RCC 7860 (cell line): Measurements from ENCODE around the gene MYLK.

Experiments
- DNase-seq: peaks from one replicate; pipeline ENCODE4 v3.0.0-alpha.2; 2015; ENCODE audit warnings: low spot score
- FAIRE-seq: peaks from 2 replicates; lab custom pipeline; 2012; peaks lifted over from hg19 to GRCh38; lab: Jason Lieb, UNC

Gene MYLK

GRCh38 chr3:123686251-123686650 lies 197.9 kb downstream of the MYLK start:
- DNase-seq (no peak), FAIRE-seq (no peak)

GRCh38 chr3:123685780-123686179 lies 198.4 kb downstream of the MYLK start:
- DNase-seq = no peak

GRCh38 chr3:123684636-123685035 lies 199.5 kb downstream of the MYLK start:
- no peak for FAIRE-seq
- no peak for DNase-seq

More at GRCh38 chr3:123685780-123686179, 198.4 kb downstream of the MYLK start:
- no peak for FAIRE-seq

GRCh38 chr3:123684209-123684608 lies 199.9 kb downstream of the MYLK start:
- DNase-seq (no peak), FAIRE-seq (no peak)

GRCh38 chr3:123683505-123684154 lies 200.5 kb downstream of the MYLK start:
- FAIRE-seq (no peak), DNase-seq (no peak)

- FAIRE-seq (no peak), DNase-seq (no peak)
Observed at GRCh38 chr3:123682781-123683504, 201.2 kb downstream of the MYLK start.

- no peak for DNase-seq
- no peak for FAIRE-seq
Observed at GRCh38 chr3:123682302-123682701, 201.8 kb downstream of the MYLK start.

- DNase-seq = no peak
- no peak for FAIRE-seq
Observed at GRCh38 chr3:123679712-123680386, 204.3 kb downstream of the MYLK start.

GRCh38 chr3:123678108-123678511 lies 206.0 kb downstream of the MYLK start:
- DNase-seq = peak; percentile 92

GRCh38 chr3:123672429-123673146 lies 211.5 kb downstream of the MYLK start:
- DNase-seq (no peak), FAIRE-seq (no peak)

More at GRCh38 chr3:123678108-123678511, 206.0 kb downstream of the MYLK start:
- peak; percentile 98 for FAIRE-seq

GRCh38 chr3:123670743-123671142 lies 213.4 kb downstream of the MYLK start:
- DNase-seq (no peak), FAIRE-seq (no peak)

- DNase-seq = peak; percentile 85
- FAIRE-seq = peak; percentile 94
Observed at GRCh38 chr3:123668906-123669305, 215.2 kb downstream of the MYLK start.

GRCh38 chr3:123667784-123668183 lies 216.3 kb downstream of the MYLK start:
- FAIRE-seq = peak; percentile 93
- DNase-seq = peak; percentile 86

- DNase-seq (no peak), FAIRE-seq (no peak)
Observed at GRCh38 chr3:123664753-123665152, 219.4 kb downstream of the MYLK start.

GRCh38 chr3:123663977-123664376 lies 220.2 kb downstream of the MYLK start:
- FAIRE-seq (no peak), DNase-seq (no peak)

- DNase-seq (no peak), FAIRE-seq (no peak)
Observed at GRCh38 chr3:123661973-123662372, 222.2 kb downstream of the MYLK start.

GRCh38 chr3:123660900-123661299 lies 223.2 kb downstream of the MYLK start:
- DNase-seq = peak; percentile 10
- no peak for FAIRE-seq

GRCh38 chr3:123660141-123660675 lies 223.9 kb downstream of the MYLK start:
- no peak for DNase-seq

GRCh38 chr3:123658852-123659206 lies 225.3 kb downstream of the MYLK start:
- no peak for FAIRE-seq
- DNase-seq = no peak

More at GRCh38 chr3:123660141-123660675, 223.9 kb downstream of the MYLK start:
- FAIRE-seq = no peak

GRCh38 chr3:123658118-123658851 lies 225.8 kb downstream of the MYLK start:
- DNase-seq (no peak), FAIRE-seq (no peak)
